ENCODE results near the gene ATP5MC3. TPM values are rescaled to one million over a fixed set of nuclear protein-coding genes. Genes with fewer than 3 reads are reported as not detected.
"Not testable (repeated sequence)": the region's sequence is repeated elsewhere in the genome, so short reads cannot be mapped to it uniquely, and the experiment has no call there.

ATP5MC3 gene
- polyA plus RNA-seq, result 1,000 to 10,000 TPM in 1 of 4 donors, 100 to 1,000 TPM in 3; 294 to 1,066 (median 778) TPM
- long read RNA-seq, donor 1, result 0 reads
- long read RNA-seq, donor 2, full-length matches to known transcripts, result 151 of 235 reads
- long read RNA-seq, donor 2, partial matches to known transcripts, result 52 of 235 reads
- long read RNA-seq, donor 2, other reads (novel, unspliced or antisense), result 32 of 235 reads
- long read RNA-seq, donor 3, full-length matches to known transcripts, result 178 of 374 reads
- long read RNA-seq, donor 3, partial matches to known transcripts, result 159 of 374 reads
- long read RNA-seq, donor 3, other reads (novel, unspliced or antisense), result 37 of 374 reads
- long read RNA-seq, donor 4, full-length matches to known transcripts, result 10 of 10 reads
- long read RNA-seq, donor 4, partial matches to known transcripts, result 0 of 10 reads
- long read RNA-seq, donor 4, other reads (novel, unspliced or antisense), result 0 of 10 reads
- long read RNA-seq, donor 5, full-length matches to known transcripts, result 51 of 99 reads
- long read RNA-seq, donor 5, partial matches to known transcripts, result 34 of 99 reads
- long read RNA-seq, donor 5, other reads (novel, unspliced or antisense), result 14 of 99 reads
- long read RNA-seq, donor 6, full-length matches to known transcripts, result 220 of 338 reads
- long read RNA-seq, donor 6, partial matches to known transcripts, result 73 of 338 reads
- long read RNA-seq, donor 6, other reads (novel, unspliced or antisense), result 45 of 338 reads
- long read RNA-seq, donor 7, result 0 reads
- long read RNA-seq, donor 8, full-length matches to known transcripts, result 17 of 24 reads
- long read RNA-seq, donor 8, partial matches to known transcripts, result 7 of 24 reads
- long read RNA-seq, donor 8, other reads (novel, unspliced or antisense), result 0 of 24 reads
- long read RNA-seq, donor 9, full-length matches to known transcripts, result 63 of 107 reads
- long read RNA-seq, donor 9, partial matches to known transcripts, result 33 of 107 reads
- long read RNA-seq, donor 9, other reads (novel, unspliced or antisense), result 11 of 107 reads
- long read RNA-seq, donor 10, full-length matches to known transcripts, result 310 of 475 reads
- long read RNA-seq, donor 10, partial matches to known transcripts, result 90 of 475 reads
- long read RNA-seq, donor 10, other reads (novel, unspliced or antisense), result 75 of 475 reads

GRCh38 chr2:175181104-175181876, at the start of gene ATP5MC3:
TSS of gene ATP5MC3 (minus strand) at chr2:175181710. CDS start at chr2:175181393, 317 bp downstream.
- no peaks in the 10 kb centered on the region for H3K9me3 ChIP-seq (ENCODE audit: control insufficient read depth in 2 of 2, insufficient read depth in 1 of 2, low read depth in 1 of 2, low read length in 1 of 2)
- peak within 1 kb of the TSS; percentile 54 to 99 (median 86) for H3K4me3 ChIP-seq (ENCODE audit: low read depth in 1 of 3, low read length in 3 of 3)
- peaks cover 4 to 8% (median 8%) of the 10 kb centered on the region in 3 donors for H3K36me3 ChIP-seq (ENCODE audit: control insufficient read depth in 3 of 3, insufficient read depth in 2 of 3, low read depth in 1 of 3, low read length in 3 of 3)
- FAIRE-seq (no peak), DNase-seq (peak; percentile 97 to 99)
- WGBS, 3 donors, result 0 to 1% (median 0%) methylated on average over 50 to 53 of the region's 53 CpGs
- H3K4me1 ChIP-seq (ENCODE audit: control insufficient read depth in 3 of 3, insufficient read depth in 2 of 3, low read depth in 1 of 3, low read length in 2 of 3), result peaks cover 0 to 3% (median 2%) of the 10 kb centered on the region in 3 donors
- H3K27ac ChIP-seq (ENCODE audit: low read depth in 1 of 3, low read length in 2 of 3), result peak within 1 kb of the TSS; percentile 96 to 98 (median 96)
- H3K27me3 ChIP-seq (ENCODE audit: control insufficient read depth in 3 of 3, insufficient read depth in 3 of 3, low read length in 3 of 3), result no peaks in the 10 kb centered on the region

- H3K9me3 ChIP-seq (ENCODE audit: control insufficient read depth in 2 of 2, insufficient read depth in 1 of 2, low read depth in 1 of 2, low read length in 1 of 2); H3K27ac ChIP-seq (ENCODE audit: low read depth in 1 of 3, low read length in 2 of 3); H3K27me3 ChIP-seq (ENCODE audit: control insufficient read depth in 3 of 3, insufficient read depth in 3 of 3, low read length in 3 of 3); H3K4me1 ChIP-seq (ENCODE audit: control insufficient read depth in 3 of 3, insufficient read depth in 2 of 3, low read depth in 1 of 3, low read length in 2 of 3); FAIRE-seq; H3K36me3 ChIP-seq (ENCODE audit: control insufficient read depth in 3 of 3, insufficient read depth in 2 of 3, low read depth in 1 of 3, low read length in 3 of 3); DNase-seq; H3K4me3 ChIP-seq (ENCODE audit: low read depth in 1 of 3, low read length in 3 of 3): not testable (repeated sequence)
- WGBS, 3 donors, result 74 to 80% (median 76%) methylated on average over 4 of the region's 4 CpGs
These were observed 47.1 kb upstream of the ATP5MC3 start for GRCh38 chr2:175228601-175229000.

GRCh38 chr2:175228179-175228578, 46.7 kb upstream of the ATP5MC3 start:
- no peak for DNase-seq
- peaks cover 0 to 3% of the 10 kb centered on the region in 2 donors for H3K9me3 ChIP-seq (ENCODE audit: control insufficient read depth in 2 of 2, insufficient read depth in 1 of 2, low read depth in 1 of 2, low read length in 1 of 2)

GRCh38 chr2:175227393-175227792, 45.9 kb upstream of the ATP5MC3 start:
- Histone ChIP-seq H3K4me1 (ENCODE audit: control insufficient read depth in 3 of 3, insufficient read depth in 2 of 3, low read depth in 1 of 3, low read length in 2 of 3) (no peaks in the 10 kb centered on the region), H3K9me3 (ENCODE audit: control insufficient read depth in 2 of 2, insufficient read depth in 1 of 2, low read depth in 1 of 2, low read length in 1 of 2) (no peaks in the 10 kb centered on the region), H3K4me3 (ENCODE audit: low read depth in 1 of 3, low read length in 3 of 3) (no peak overlapping the region), H3K36me3 (ENCODE audit: control insufficient read depth in 3 of 3, insufficient read depth in 2 of 3, low read depth in 1 of 3, low read length in 3 of 3) (no peaks in the 10 kb centered on the region), H3K27ac (ENCODE audit: low read depth in 1 of 3, low read length in 2 of 3) (no peak overlapping the region), H3K27me3 (ENCODE audit: control insufficient read depth in 3 of 3, insufficient read depth in 3 of 3, low read length in 3 of 3) (peaks cover 0 to 2% (median 0%) of the 10 kb centered on the region in 3 donors)
- FAIRE-seq (no peak), DNase-seq (no peak)
- WGBS, 3 donors, result 84 to 89% (median 86%) methylated on average over 1 of the region's 1 CpG

More at GRCh38 chr2:175228179-175228578, 46.7 kb upstream of the ATP5MC3 start:
- H3K4me1 ChIP-seq (ENCODE audit: control insufficient read depth in 3 of 3, insufficient read depth in 2 of 3, low read depth in 1 of 3, low read length in 2 of 3), result no peaks in the 10 kb centered on the region
- no peak overlapping the region for H3K4me3 ChIP-seq (ENCODE audit: low read depth in 1 of 3, low read length in 3 of 3)
- H3K27ac ChIP-seq (ENCODE audit: low read depth in 1 of 3, low read length in 2 of 3), result no peak overlapping the region
- H3K36me3 ChIP-seq (ENCODE audit: control insufficient read depth in 3 of 3, insufficient read depth in 2 of 3, low read depth in 1 of 3, low read length in 3 of 3), result no peaks in the 10 kb centered on the region
- no peak for FAIRE-seq
- H3K27me3 ChIP-seq (ENCODE audit: control insufficient read depth in 3 of 3, insufficient read depth in 3 of 3, low read length in 3 of 3), result peaks cover 0 to 2% (median 0%) of the 10 kb centered on the region in 3 donors

- no peak overlapping the region for H3K4me3 ChIP-seq (ENCODE audit: low read depth in 1 of 3, low read length in 3 of 3)
- peaks cover 0 to 7% (median 0%) of the 10 kb centered on the region in 3 donors for H3K27me3 ChIP-seq (ENCODE audit: control insufficient read depth in 3 of 3, insufficient read depth in 3 of 3, low read length in 3 of 3)
- WGBS, 3 donors, result 90 to 93% (median 92%) methylated on average over 4 of the region's 4 CpGs
- FAIRE-seq (no peak), DNase-seq (no peak)
- H3K27ac ChIP-seq (ENCODE audit: low read depth in 1 of 3, low read length in 2 of 3), result no peak overlapping the region
- no peaks in the 10 kb centered on the region for H3K36me3 ChIP-seq (ENCODE audit: control insufficient read depth in 3 of 3, insufficient read depth in 2 of 3, low read depth in 1 of 3, low read length in 3 of 3)
- no peaks in the 10 kb centered on the region for H3K4me1 ChIP-seq (ENCODE audit: control insufficient read depth in 3 of 3, insufficient read depth in 2 of 3, low read depth in 1 of 3, low read length in 2 of 3)
- H3K9me3 ChIP-seq (ENCODE audit: control insufficient read depth in 2 of 2, insufficient read depth in 1 of 2, low read depth in 1 of 2, low read length in 1 of 2), result no peaks in the 10 kb centered on the region
These were observed 38.6 kb upstream of the ATP5MC3 start for GRCh38 chr2:175220075-175220474.

GRCh38 chr2:175218551-175218950, 37.0 kb upstream of the ATP5MC3 start:
- Histone ChIP-seq H3K9me3 (ENCODE audit: control insufficient read depth in 2 of 2, insufficient read depth in 1 of 2, low read depth in 1 of 2, low read length in 1 of 2) (no peaks in the 10 kb centered on the region), H3K27ac (ENCODE audit: low read depth in 1 of 3, low read length in 2 of 3) (no peak overlapping the region), H3K4me1 (ENCODE audit: control insufficient read depth in 3 of 3, insufficient read depth in 2 of 3, low read depth in 1 of 3, low read length in 2 of 3) (no peaks in the 10 kb centered on the region), H3K4me3 (ENCODE audit: low read depth in 1 of 3, low read length in 3 of 3) (no peak overlapping the region), H3K27me3 (ENCODE audit: control insufficient read depth in 3 of 3, insufficient read depth in 3 of 3, low read length in 3 of 3) (peaks cover 0 to 7% (median 0%) of the 10 kb centered on the region in 3 donors), H3K36me3 (ENCODE audit: control insufficient read depth in 3 of 3, insufficient read depth in 2 of 3, low read depth in 1 of 3, low read length in 3 of 3) (no peaks in the 10 kb centered on the region)
- DNase-seq (no peak), FAIRE-seq (no peak)

- FAIRE-seq, result no peak
- 49 to 61% (median 54%) methylated on average over 6 of the region's 6 CpGs for WGBS, 3 donors
- Histone ChIP-seq H3K4me3 (ENCODE audit: low read depth in 1 of 3, low read length in 3 of 3) (no peak overlapping the region), H3K4me1 (ENCODE audit: control insufficient read depth in 3 of 3, insufficient read depth in 2 of 3, low read depth in 1 of 3, low read length in 2 of 3) (no peaks in the 10 kb centered on the region), H3K27ac (ENCODE audit: low read depth in 1 of 3, low read length in 2 of 3) (no peak overlapping the region), H3K9me3 (ENCODE audit: control insufficient read depth in 2 of 2, insufficient read depth in 1 of 2, low read depth in 1 of 2, low read length in 1 of 2) (no peaks in the 10 kb centered on the region), H3K27me3 (ENCODE audit: control insufficient read depth in 3 of 3, insufficient read depth in 3 of 3, low read length in 3 of 3) (peaks cover 0 to 6% (median 0%) of the 10 kb centered on the region in 3 donors), H3K36me3 (ENCODE audit: control insufficient read depth in 3 of 3, insufficient read depth in 2 of 3, low read depth in 1 of 3, low read length in 3 of 3) (no peaks in the 10 kb centered on the region)
- no peak for DNase-seq
These were observed 26.4 kb upstream of the ATP5MC3 start for GRCh38 chr2:175207741-175208438.

Data from small intestine (tissue), 16 donors.